ENCODE data around the gene TPM2.

TPM2 gene

GRCh38 chr9:35679091-35679490 is 10.6 kb downstream of the TPM2 start:
- DNase-seq (ENCODE audit: low spot score), result no peak

- DNase-seq (ENCODE audit: low spot score), result peak; percentile 66
These were observed 13.9 kb downstream of the TPM2 start for GRCh38 chr9:35675732-35676392.

- DNase-seq (ENCODE audit: low spot score), result no peak
These were observed 14.5 kb downstream of the TPM2 start for GRCh38 chr9:35675204-35675603.

- DNase-seq (ENCODE audit: low spot score), result no peak
These were observed 15.7 kb downstream of the TPM2 start for GRCh38 chr9:35674025-35674361.

- no peak for DNase-seq (ENCODE audit: low spot score)
These were observed 16.3 kb downstream of the TPM2 start, which contains the start of gene CA9 for GRCh38 chr9:35673132-35674024. Gene CA9, plus strand, starts transcription at chr9:35673928. Its CDS starts 32 bp downstream, at chr9:35673960.

- no peak for DNase-seq (ENCODE audit: low spot score)
These were observed 20.2 kb downstream of the TPM2 start for GRCh38 chr9:35669331-35670145.

GRCh38 chr9:35667939-35668338 is 21.8 kb downstream of the TPM2 start:
- DNase-seq (ENCODE audit: low spot score), result no peak

- DNase-seq (ENCODE audit: low spot score), result no peak
These were observed 23.2 kb downstream of the TPM2 start for GRCh38 chr9:35666549-35666948.

- no peak for DNase-seq (ENCODE audit: low spot score)
These were observed 23.7 kb downstream of the TPM2 start for GRCh38 chr9:35666045-35666444.

- DNase-seq (ENCODE audit: low spot score), result no peak
These were observed 24.3 kb downstream of the TPM2 start for GRCh38 chr9:35665471-35665818.

- peak; percentile 82 for DNase-seq (ENCODE audit: low spot score)
These were observed 24.9 kb downstream of the TPM2 start, which contains the start of gene ARHGEF39 for GRCh38 chr9:35664531-35665470. Gene ARHGEF39, minus strand, starts transcription at chr9:35665195. Its CDS starts 26 bp downstream, at chr9:35665169.

- no peak for DNase-seq (ENCODE audit: low spot score)
These were observed 27.3 kb downstream of the TPM2 start for GRCh38 chr9:35662437-35662836.

- DNase-seq (ENCODE audit: low spot score), result no peak
These were observed 27.9 kb downstream of the TPM2 start for GRCh38 chr9:35661756-35662350.

- no peak for DNase-seq (ENCODE audit: low spot score)
These were observed 28.7 kb downstream of the TPM2 start for GRCh38 chr9:35660966-35661415.

GRCh38 chr9:35659340-35659739 is 30.4 kb downstream of the TPM2 start:
- no peak for DNase-seq (ENCODE audit: low spot score)

GRCh38 chr9:35658968-35659220 is 30.8 kb downstream of the TPM2 start:
- peak; percentile 40 for DNase-seq (ENCODE audit: low spot score)

- DNase-seq (ENCODE audit: low spot score), result peak; percentile 90
These were observed 31.4 kb downstream of the TPM2 start, which contains the start of gene CCDC107 for GRCh38 chr9:35658137-35658967. Gene CCDC107, plus strand, starts transcription at chr9:35658292. Its CDS starts 88 bp downstream, at chr9:35658380.

GRCh38 chr9:35657546-35658136 is 32.1 kb downstream of the TPM2 start, which contains the start of gene RMRP:
Gene RMRP, minus strand, starts transcription at chr9:35658019.
- DNase-seq (ENCODE audit: low spot score), result peak; percentile 100

All from SK-N-DZ (cell line).